ENCODE measurements around the gene PLA2G2F. TPM values are rescaled to one million over a fixed set of nuclear protein-coding genes. Genes with fewer than 3 reads are reported as not detected.

Gene PLA2G2F
- total and polyA plus RNA-seq, 2 of the 13 experiments (the other 11 are each of a cell fraction or from before 2014, with no cell fraction given), result not detected

DNA sequence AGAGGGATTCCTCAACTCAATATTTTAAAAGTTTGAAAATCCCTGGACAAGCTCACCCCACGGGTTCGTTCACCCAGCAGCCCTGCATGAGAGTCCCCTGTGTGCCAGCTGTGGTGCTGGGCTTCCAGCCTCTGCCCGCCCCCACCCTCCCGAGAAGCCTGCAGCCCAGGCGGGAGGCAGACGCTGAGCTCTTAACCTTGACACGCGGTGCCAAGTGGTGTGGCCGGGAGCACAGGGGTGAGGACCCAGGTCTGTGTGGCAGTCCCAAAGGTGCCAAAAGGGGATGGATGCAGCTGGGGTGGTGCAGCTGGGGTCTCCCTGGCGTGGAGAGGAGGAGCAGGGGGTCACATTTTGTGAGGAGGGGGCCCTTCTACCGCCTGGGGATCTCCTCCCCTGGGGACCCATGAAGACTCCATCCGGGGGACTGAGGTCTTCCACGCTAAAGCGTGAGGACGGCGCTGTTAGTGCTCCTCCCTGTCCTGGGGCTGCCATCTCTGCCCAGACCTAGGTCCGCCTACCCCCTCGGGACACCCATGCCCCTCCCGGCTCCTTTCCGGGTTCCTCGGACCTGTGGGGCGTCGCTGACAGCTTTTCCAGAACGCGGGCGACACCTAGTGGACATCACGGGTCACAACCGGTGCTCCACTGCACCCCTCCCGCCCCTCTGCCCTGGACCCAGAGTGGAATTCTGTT lies 12.9 kb downstream of the PLA2G2F start (continued):
- TF ChIP-seq, protein P1, sequence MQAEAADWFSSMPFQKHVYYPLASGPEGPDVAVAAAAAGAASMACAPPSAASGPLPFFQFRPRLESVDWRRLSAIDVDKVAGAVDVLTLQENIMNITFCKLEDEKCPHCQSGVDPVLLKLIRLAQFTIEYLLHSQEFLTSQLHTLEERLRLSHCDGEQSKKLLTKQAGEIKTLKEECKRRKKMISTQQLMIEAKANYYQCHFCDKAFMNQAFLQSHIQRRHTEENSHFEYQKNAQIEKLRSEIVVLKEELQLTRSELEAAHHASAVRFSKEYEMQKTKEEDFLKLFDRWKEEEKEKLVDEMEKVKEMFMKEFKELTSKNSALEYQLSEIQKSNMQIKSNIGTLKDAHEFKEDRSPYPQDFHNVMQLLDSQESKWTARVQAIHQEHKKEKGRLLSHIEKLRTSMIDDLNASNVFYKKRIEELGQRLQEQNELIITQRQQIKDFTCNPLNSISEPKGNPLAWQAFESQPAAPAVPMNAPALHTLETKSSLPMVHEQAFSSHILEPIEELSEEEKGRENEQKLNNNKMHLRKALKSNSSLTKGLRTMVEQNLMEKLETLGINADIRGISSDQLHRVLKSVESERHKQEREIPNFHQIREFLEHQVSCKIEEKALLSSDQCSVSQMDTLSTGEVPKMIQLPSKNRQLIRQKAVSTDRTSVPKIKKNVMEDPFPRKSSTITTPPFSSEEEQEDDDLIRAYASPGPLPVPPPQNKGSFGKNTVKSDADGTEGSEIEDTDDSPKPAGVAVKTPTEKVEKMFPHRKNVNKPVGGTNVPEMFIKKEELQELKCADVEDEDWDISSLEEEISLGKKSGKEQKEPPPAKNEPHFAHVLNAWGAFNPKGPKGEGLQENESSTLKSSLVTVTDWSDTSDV (CRISPR knock-in tag; IDR thresholded peaks at IDR 0.05), result no peak
- TF ChIP-seq ATF1 (CRISPR knock-in tag; IDR thresholded peaks at IDR 0.05) (no peak), ZNF235 (CRISPR knock-in tag; IDR thresholded peaks at IDR 0.05; ENCODE audit: borderline replicate concordance) (no peak), ZNF354B (CRISPR knock-in tag; IDR thresholded peaks at IDR 0.05) (no peak), NFE2L2 (IDR thresholded peaks at IDR 0.05; ENCODE audit: low read length) (no peak), ONECUT2 (CRISPR knock-in tag; IDR thresholded peaks at IDR 0.05) (no peak), MYC (CRISPR knock-in tag; IDR thresholded peaks at IDR 0.05; ENCODE audit: borderline replicate concordance) (peak; percentile 23; the same call in 1 of the 2 replicates), SIN3B (IDR thresholded peaks at IDR 0.05; ENCODE audit: low read length) (no peak), KLF11 (CRISPR knock-in tag; IDR thresholded peaks at IDR 0.05) (no peak), FOXJ3 (CRISPR knock-in tag; IDR thresholded peaks at IDR 0.05; ENCODE audit: borderline replicate concordance) (no peak), NR2F1 (CRISPR knock-in tag; IDR thresholded peaks at IDR 0.05) (no peak), ZNF605 (CRISPR knock-in tag; IDR thresholded peaks at IDR 0.05) (no peak), ZBTB38 (CRISPR knock-in tag; IDR thresholded peaks at IDR 0.05) (no peak), ZNF263 (CRISPR knock-in tag; IDR thresholded peaks at IDR 0.05) (0 out of 2 replicates have a peak, but pooled peaks have one; percentile 26), TEAD2 (CRISPR knock-in tag; IDR thresholded peaks at IDR 0.05) (no peak), MIER2 (CRISPR knock-in tag; IDR thresholded peaks at IDR 0.05) (peak; percentile 30; the same call in 1 of the 2 replicates)
- TF ChIP-seq, protein P2, sequence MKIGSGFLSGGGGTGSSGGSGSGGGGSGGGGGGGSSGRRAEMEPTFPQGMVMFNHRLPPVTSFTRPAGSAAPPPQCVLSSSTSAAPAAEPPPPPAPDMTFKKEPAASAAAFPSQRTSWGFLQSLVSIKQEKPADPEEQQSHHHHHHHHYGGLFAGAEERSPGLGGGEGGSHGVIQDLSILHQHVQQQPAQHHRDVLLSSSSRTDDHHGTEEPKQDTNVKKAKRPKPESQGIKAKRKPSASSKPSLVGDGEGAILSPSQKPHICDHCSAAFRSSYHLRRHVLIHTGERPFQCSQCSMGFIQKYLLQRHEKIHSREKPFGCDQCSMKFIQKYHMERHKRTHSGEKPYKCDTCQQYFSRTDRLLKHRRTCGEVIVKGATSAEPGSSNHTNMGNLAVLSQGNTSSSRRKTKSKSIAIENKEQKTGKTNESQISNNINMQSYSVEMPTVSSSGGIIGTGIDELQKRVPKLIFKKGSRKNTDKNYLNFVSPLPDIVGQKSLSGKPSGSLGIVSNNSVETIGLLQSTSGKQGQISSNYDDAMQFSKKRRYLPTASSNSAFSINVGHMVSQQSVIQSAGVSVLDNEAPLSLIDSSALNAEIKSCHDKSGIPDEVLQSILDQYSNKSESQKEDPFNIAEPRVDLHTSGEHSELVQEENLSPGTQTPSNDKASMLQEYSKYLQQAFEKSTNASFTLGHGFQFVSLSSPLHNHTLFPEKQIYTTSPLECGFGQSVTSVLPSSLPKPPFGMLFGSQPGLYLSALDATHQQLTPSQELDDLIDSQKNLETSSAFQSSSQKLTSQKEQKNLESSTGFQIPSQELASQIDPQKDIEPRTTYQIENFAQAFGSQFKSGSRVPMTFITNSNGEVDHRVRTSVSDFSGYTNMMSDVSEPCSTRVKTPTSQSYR (CRISPR knock-in tag; IDR thresholded peaks at IDR 0.05; ENCODE audit: borderline replicate concordance), result no peak
- TF ChIP-seq, protein P3, sequence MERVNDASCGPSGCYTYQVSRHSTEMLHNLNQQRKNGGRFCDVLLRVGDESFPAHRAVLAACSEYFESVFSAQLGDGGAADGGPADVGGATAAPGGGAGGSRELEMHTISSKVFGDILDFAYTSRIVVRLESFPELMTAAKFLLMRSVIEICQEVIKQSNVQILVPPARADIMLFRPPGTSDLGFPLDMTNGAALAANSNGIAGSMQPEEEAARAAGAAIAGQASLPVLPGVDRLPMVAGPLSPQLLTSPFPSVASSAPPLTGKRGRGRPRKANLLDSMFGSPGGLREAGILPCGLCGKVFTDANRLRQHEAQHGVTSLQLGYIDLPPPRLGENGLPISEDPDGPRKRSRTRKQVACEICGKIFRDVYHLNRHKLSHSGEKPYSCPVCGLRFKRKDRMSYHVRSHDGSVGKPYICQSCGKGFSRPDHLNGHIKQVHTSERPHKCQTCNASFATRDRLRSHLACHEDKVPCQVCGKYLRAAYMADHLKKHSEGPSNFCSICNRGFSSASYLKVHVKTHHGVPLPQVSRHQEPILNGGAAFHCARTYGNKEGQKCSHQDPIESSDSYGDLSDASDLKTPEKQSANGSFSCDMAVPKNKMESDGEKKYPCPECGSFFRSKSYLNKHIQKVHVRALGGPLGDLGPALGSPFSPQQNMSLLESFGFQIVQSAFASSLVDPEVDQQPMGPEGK (CRISPR knock-in tag; IDR thresholded peaks at IDR 0.05), result peak; percentile 82
- TF ChIP-seq, protein P4, sequence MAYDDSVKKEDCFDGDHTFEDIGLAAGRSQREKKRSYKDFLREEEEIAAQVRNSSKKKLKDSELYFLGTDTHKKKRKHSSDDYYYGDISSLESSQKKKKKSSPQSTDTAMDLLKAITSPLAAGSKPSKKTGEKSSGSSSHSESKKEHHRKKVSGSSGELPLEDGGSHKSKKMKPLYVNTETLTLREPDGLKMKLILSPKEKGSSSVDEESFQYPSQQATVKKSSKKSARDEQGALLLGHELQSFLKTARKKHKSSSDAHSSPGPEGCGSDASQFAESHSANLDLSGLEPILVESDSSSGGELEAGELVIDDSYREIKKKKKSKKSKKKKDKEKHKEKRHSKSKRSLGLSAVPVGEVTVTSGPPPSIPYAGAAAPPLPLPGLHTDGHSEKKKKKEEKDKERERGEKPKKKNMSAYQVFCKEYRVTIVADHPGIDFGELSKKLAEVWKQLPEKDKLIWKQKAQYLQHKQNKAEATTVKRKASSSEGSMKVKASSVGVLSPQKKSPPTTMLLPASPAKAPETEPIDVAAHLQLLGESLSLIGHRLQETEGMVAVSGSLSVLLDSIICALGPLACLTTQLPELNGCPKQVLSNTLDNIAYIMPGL (CRISPR knock-in tag; IDR thresholded peaks at IDR 0.05; ENCODE audit: borderline replicate concordance in 1 of 2, low read depth in 1 of 2), result 0 out of 4 replicates have a peak, but pooled peaks of 1 of the 2 experiments have one; percentile 41
